DMS79 (cell line): ENCODE results near the gene SPINK4.

Source experiments
- DNase-seq: peaks from one replicate; lab custom pipeline; 2025; lab: John Stamatoyannopoulos, UW

Gene SPINK4, protein sequence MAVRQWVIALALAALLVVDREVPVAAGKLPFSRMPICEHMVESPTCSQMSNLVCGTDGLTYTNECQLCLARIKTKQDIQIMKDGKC

DNA sequence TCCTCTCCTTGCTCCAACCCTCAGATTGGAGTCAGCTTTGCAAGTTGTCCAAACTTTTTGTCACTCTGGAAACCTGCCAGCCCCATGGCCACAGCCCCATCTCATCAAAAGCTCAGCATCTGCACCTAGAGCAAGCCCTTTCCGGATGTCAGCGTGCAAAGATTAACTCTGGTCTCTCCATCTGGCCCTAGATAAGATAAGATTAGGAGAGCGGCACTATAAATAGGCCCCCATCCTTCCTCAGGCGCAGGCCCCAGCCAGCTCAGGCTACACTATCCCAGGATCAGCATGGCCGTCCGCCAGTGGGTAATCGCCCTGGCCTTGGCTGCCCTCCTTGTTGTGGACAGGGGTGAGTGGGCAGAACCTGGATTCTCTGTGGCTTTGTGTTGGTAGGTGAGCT lies at the start of gene SPINK4:
SPINK4 (plus strand) TSS at position 247 of the 400 bp plus-strand sequence; CDS start at position 289, 42 bp downstream.
- no peak for DNase-seq

DNA sequence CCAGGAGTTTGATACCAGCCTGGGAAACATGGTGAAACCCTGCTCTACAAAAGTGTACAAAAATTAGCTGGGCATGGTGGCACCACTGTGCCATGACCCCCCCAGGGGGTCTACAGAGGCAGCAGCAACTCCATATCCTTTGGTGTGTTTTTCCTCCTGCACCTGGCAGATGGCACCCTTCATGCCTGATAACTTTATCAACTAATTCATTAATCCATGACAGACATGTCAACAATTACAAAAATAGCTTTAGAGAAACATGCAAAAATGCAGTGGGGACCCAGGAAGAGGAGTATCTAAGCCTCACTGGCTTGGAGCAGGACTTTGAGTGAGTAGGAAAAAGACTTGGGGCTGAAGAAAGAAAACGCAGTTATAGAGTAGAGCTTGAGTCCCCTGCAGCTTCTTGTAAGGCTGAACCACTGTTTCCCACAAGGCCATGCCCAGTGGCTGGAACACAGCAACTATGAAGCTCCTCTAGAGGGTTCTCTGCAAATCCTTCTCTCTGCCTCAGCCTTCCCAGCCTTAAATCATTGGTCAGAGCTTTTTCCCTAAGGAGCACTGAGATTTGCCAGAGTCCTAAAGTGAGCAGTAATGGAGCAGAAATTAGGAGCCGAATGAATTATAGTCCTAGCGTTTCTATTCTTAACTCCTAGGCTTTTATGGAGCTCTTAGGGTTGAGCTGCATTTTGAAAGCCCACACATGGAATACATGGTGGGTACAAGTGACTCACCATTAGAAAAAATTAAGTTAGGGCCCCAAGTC lies 47.3 kb upstream of the SPINK4 start:
- no peak for DNase-seq

DNA sequence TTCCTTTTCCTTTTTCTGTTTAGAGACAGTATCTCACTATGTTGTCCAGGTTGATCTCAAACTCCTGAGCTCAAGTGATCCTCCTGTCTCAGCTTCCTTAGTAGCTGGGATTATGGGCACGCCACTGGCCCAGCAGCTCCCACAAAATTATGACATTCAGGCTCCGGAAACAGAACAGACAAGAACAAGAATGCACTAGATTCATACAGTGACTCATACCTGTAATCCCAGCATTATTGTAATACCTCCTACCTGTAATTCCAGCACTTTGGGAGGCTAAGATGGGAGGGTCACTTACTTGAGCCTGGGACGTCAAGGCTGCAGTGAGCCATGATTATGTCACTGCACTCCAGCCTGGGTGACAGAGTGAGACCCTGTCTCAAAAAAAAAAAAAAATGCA lies 46.1 kb upstream of the SPINK4 start:
- no peak for DNase-seq

DNA sequence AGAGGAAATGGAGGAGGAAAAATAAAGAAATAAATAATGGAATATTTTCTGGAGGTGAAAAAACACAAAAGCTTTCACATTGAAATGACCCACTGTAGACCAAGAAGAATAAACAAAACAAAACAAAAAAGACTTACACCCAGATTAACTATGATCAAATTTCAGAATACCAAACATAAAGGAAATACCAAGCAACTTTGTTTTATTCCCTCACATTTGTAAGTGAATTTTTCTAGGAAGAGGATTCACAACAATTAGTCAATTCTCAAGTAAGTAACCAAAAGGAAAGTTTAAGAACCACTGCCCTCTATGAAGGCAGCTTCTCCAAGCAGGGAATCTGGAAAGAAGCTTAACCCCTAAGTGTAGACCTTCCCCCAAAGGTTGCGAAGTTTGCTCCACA lies 43.2 kb upstream of the SPINK4 start:
- no peak for DNase-seq

DNA sequence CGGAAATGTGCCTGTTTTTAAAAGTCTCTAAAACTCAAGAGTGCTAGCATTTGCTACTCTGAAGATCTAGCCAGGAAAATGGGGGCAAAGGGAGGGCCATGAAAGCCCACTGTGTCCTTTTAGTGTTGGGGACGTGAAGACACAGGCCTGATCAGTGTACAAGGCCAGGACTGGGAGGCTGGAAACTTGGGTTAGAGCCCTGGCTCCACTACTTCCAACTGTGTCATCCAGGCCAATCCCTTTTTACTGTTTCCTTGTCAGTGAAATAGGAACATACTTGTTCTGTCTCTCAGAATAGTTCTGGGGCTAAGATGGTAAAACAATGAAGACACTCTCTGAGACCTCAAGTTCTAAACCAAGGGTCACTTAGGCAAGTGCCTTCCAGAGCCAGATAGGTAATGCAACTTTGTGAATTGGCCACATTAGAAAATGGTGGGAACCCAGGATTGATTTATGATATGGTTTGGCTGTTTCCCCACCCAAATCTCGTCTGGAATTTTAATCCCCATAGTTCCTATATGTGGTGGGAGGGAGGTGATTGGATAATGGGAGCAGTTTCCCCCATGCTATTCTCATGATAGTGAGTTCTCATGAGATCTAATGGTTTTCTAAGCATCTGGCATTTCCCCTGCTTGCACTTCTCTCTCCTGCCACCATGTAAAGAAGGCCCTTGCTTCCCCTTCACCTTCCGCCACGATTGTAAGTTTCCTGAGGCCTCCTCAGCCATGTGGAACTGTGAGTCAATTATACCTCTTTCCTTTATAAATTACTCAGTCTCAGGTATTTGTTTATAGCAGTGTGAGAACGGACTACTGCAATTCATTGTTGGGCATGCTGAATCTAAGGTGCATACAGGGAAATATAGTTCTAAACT lies 42.5 kb upstream of the SPINK4 start:
- DNase-seq, result no peak

DNA sequence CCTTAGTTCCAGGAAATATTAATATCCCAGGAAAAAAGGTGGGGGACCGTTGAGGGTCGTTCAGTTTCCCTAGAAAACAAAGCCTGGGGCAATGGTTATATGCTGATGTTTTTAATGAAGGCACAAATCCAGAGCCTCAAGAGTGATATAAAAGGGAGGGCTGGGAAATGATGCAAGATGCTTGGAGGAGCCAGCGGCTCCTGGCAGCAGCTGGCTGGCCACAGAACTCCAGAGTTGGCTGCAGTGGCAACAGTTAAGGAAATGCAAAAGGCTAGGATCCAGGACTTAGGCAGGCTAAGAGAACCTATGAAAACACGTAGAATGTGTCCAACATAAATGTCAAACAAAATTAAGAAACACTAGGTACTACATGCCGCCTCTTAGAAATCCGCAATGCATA lies 41.8 kb upstream of the SPINK4 start:
- DNase-seq, result no peak

DNA sequence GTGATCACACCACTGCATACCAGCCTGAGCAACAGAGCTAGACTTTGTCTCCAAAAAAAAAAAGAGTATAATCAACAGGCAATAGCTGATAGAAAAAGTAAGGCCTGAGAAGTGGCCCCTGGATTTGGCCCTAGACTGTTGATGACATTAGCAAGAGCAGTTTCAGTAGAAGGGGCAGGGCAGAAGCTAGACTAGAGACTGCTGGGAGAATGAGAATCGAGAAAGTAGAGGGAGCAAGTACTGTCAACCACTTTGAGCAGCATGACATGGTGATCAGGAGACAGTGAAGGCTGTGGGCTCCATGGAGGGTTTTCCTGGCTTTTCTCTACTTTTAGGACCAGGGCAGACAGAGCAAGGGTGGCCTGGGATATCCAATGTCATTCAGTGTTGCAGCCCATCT lies 37.9 kb upstream of the SPINK4 start:
- DNase-seq, result no peak

DNA sequence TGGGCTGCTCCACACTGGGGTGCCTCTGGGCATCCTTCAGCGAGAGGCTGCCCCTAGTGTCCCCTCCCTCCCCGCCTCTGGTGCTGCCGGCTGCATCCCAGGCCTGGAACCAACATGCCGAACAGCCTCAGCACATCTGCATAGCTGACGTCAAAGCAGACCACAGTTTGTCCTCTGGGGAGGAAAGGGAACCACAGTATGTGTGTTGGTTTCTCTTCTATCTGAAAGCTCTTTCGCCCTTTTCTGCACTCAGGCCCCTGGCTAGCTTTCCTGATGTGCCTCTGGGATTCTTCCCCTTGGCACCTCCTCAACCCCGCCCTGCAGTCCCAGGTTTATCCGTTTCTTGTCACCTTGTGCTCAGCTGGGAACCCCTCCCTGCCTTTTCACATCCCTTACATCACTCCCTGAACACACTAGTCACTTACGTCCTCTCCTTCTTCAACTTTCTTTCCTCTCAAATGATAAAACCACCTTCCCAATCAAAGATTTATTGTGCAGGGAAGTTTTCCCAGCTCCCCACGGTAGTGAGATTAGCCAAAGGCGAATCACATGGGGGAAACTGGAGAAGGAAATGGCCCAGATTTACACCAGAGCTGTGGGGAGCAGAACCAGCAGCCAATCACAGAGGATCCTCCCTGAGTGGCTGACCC lies 37.3 kb upstream of the SPINK4 start:
- DNase-seq, result no peak

DNA sequence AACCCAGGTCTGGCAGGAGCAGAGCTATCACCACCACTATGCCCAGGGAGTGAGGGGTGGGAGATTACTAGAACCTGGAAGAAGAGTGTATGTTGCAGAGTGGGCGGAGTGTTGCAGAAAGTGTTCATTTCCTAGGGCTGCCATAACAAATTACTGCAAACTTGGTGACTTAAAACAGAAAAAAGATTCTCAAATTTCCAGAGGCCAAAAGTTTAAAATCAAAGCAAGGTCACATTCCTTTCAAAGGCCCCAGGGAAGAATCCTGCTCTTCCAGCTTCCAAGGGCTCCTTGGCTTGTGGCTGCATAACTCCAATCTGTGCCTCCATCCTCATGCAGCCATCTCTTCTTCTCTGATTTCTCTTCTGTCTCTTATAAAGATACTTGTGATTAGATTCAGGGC lies 30.6 kb upstream of the SPINK4 start:
- no peak for DNase-seq

DNA sequence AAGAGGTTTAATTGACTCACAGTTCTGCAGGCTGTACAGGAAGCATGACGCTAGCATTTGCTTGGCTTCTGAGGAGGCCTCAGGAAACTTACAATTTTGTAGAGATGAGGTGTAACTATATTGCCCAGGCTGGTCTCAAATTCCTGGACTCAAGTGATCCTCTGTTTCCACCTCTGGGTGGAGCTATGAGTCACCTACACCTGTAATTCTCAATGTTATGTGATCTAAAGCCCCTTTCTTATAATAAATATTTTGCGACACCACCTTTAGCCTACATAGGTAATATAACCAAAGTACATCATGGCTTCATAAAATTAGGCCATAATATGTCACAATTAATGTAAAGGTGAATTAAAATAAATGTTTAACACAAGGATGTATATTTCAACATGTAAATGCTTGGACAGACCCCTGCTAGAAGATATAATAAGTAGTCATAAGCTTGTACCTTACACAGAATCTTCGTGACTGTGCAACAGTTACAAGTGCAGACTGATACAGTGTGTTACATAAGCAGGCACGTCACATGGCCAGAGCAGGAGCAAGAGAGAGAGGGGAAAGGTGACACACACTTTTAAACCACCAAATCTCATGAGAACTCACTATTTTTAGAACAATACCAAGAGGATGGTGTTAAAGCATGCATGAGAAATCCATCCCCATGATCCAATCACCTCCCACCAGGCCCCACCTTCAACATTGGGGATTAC lies 29.8 kb upstream of the SPINK4 start:
- no peak for DNase-seq

DNA sequence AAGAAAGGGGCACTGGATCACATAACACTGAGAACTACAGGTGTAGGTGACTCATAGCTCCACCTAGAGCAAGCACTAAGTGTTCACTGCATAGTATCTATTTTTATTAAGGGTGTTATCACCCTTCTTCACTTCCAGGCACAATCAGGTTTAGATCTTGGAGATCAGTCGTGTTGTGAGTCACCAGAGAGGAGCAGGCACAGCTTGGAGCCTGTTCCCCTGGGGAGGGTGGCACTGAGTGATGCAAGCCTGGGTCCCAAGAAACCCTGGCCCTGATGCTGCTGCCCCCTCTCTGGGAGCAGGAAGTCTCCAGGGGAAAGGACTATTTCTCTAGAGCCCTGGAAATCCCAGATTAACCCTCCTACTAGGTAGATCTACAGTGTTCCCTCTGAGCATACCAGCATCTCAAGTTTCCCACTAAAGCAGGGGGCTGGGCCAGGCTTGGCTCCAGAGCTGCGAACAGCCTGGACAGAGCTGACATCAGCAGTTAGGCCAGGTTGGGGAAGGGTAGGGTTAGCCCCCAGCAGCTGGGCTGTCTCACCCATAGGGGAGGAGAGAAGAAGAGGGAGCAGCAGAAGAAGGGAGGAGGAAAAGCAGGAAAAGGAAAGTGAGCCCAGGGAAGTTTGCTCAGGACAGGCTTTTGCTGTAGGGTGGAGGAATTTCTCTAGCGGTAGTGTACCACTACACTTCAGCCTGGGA lies 28.1 kb upstream of the SPINK4 start:
- no peak for DNase-seq

DNA sequence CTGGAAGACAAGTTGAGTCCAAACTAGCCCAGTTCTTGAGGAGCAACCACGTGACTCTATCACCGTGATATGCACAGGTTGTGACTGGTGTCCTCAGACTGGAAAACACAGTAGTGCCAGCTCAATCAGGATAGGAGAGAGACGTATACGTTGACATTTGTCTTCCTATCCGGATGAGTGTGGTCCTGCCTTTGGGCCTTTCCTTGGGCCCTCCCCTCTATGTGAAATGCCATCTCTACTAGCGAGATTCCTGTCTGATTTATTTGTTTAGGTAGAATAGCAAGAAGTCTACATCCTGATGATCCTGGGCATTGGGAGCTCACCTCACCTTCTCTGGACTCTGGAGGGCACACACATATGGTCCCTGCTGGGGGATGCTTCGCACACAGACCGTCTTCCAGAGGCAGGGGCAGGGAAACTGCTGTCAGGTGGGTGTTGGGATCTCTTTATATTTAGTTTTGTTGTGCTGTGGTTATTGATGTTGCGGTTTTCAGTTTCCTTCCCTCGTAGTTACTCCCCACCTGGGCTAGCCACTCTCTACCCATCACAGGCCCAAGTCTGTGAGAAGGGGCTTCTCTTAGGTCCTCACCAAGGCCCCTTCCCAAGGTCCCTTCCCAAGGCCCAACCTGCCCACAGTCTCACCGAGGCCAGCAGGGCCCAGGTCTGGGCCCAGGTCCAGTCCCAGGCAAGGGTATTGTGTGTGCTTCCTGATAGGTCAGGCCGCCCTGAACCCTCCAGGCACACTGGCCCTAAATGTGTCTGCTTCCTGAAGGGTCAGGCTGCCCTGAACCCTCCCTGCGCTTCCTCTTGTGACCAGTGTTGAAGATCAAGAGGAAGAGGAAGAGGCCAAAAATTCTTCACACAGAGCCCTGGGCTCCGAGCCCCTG lies 19.0 kb upstream of the SPINK4 start:
- no peak for DNase-seq

DNA sequence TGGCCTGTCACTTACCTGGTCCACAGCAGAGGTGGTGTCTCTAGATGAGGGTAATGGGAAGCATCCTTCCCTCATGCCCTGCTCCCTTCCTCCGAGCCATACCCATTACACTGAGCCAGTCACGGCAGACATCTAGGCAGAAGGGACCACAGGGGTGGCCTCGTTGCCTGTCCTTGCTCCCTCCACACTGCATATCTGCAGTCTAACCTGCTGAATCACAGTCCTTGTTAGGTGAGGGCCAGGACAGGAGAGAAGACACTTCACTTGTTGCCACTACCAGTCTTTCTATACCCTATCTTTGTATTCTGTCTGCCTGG lies 18.4 kb upstream of the SPINK4 start:
- no peak for DNase-seq

DNA sequence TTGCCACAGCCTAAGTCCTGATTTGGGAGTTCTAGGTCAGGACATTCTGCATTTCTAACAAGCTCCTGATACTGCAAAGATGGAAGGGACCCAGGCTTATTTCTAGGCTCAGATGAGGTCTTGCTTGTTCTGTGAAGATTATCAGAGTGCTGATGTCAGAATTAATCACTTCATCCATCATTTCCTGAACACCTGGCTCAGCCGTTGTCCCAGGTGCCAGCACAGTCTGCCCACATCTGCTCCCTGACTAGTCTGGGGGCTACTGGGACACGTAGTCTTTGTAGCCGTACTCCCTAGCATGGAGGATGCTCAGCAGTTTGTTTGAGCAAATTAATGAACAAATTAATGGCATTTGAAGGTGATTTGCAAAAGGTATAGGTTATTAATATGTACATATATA lies 17.9 kb upstream of the SPINK4 start:
- no peak for DNase-seq

DNA sequence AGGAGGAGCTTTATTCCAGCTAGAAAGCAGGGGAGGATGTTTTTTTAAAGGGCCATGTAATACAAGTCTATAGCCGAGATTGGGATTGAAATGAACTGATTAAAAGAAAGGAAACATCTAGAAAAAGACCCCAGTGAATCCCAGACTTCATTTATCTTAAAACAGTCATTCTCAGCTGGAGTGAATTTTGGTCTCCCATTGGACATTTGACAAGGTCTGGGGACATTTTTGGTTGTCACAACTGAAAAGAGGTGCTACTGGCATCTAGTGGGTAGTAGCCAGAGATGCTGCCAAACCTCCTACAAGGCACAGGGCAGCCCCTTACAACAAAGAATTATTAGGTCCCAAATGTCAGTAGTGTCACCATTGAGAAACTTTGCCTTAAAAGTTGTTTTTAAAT lies 16.3 kb upstream of the SPINK4 start:
- no peak for DNase-seq

DNA sequence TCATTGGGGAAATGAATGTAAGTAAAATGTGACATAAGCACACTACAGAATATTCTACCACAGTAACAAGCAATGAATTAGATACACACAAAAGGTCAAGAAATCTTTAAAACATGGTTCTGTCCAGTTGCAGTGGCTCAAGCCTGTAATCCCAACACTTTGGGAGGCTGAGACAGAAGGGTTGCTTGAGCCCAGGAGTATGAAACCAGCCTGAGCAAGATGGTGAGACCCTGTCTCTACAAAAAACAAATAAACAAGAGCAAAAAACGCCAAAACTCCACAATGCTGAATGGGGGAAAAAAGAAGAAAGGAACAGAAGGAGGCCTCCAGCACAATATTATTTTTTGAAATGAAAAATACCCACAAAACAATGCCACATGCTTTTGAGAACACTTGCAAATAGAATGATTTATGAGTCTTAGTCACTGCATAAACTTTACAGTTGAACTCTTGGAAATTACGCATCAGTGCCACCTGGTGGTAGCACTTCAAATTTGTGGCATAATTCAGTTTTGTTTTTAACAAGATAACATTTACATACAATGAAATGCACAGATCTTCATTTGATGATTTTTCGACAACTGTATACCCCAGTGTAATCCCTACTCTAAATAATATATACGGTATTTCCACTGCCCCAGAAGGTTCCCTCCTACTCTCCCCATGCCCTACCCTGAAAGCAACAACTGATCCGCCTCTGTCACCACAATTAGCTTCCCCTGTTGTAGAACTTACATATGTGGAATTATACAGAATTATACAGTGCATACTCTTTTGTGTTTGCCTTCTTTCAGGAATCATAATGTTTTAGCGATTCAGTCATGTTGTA lies 14.4 kb upstream of the SPINK4 start:
- no peak for DNase-seq

DNA sequence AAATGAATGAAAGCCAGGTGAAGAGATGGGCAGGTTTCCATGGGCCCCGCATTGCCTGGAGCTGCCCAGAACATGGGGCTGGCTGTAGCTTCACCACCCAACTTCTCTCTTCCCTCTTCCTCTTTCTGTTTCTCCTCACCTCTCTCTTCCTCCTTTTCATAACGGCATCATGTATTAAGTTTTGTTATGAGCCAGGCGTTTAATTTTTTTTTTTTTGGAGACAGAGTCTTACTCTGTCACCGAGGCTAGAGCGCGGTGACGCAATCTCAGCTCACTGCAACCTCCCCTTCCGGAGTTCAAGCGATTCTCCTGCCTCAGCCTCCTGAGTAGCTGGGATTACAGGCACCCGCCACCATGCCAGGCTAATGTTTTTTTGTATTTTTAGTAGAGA lies 13.0 kb upstream of the SPINK4 start:
- no peak for DNase-seq

DNA sequence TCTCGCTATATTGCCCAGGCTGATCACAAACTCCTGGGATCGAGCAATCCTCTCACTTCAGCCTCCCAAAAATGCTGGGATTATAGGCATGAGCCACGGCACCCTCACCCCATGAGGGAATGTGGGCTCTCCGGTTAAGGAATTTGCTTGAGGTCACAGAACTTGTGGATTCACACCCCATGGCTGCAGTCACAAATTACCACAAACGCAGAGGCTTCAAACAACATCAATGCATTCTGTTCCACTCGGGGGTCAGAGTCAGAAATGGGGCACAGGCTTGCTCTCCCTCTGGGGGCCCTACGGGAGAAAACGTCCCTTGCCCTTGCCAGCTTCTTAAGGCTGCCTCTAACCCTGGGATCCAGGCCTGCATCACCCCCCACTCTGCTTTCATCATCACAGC lies 12.2 kb upstream of the SPINK4 start:
- DNase-seq, result no peak

DNA sequence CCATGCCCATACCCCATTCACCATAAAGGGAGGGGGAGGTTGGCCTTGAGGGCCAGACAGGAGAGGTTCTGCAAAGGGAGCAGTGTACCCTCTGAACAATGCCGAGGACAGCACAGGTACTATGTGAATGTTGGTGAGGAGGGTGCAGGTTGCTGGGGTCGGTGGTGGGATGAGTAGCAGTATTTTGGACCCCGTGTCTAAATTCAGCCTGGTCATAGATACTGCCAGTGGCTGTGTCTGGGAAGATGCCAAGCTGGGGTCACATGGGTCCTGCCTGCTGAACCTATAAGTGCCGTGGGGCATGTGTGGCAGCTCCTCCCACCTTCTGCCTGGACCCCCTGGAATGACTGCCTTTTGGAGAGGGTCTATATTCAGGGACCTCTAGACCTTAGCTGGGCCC lies 11.4 kb upstream of the SPINK4 start:
- no peak for DNase-seq
